GDM1 (cell line): ENCODE results near the gene GIMAP4.
A peak's percentile ranks its signal among the peaks of the same experiment; 100 is the strongest.
"Not testable (repeated sequence)": the region's sequence is repeated elsewhere in the genome, so short reads cannot be mapped to it uniquely, and the experiment has no call there.

Experiments used
- DNase-seq: peaks from one replicate; lab custom pipeline; 2025; lab: John Stamatoyannopoulos, UW

Gene GIMAP4

DNA sequence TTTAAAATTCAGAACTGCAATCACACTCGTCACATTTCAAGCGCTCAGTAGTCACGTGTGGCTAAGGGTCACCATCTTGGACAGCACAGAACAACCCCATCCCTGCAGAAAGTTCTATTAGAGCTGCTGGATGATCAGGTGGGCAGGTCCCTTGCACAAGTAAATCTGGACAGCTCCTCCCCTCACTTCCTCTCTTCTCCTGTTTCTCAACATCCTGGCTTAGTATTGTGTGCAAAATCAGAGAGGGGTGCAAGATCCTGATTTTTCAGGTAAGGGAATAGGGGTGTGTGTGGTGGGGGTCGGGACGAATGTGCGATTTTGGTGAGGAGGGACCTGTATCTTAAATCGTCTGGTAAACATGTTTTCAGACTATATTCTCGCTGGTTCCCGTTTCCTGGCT is at the start of gene GIMAP4:
Gene GIMAP4 (plus strand): TSS at position 222 of the 400 bp plus-strand sequence. CDS start 2,512 bp downstream, outside the sequence.
- no peak for DNase-seq

DNA sequence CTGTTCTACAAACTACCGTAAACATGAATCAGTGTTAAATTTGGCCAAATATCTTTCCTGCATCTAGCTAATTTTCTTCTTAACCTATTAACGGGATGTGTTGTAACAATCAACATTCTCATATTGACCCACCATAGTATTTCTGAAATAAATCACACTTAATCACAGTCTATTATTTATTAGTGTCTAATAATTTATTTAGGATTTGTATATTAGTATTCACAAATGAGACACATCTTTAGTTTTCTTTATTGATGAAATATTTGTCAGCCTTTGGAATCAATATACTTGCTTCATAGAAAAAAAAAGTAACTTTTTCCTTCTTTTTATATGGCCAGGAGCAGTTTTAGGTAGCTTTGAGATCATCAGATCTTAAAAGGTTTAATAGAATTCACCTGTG is 47.9 kb upstream of the GIMAP4 start:
- DNase-seq, result no peak

DNA sequence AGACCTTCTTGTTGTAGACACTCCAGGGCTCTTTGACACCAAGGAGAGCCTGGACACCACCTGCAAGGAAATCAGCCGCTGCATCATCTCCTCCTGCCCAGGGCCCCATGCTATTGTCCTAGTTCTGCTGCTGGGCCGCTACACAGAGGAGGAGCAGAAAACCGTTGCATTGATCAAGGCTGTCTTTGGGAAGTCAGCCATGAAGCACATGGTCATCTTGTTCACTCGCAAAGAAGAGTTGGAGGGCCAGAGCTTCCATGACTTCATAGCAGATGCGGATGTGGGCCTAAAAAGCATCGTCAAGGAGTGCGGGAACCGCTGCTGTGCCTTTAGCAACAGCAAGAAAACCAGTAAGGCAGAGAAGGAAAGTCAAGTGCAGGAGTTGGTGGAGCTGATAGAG is 47.0 kb upstream of the GIMAP4 start:
- DNase-seq, result no peak

DNA sequence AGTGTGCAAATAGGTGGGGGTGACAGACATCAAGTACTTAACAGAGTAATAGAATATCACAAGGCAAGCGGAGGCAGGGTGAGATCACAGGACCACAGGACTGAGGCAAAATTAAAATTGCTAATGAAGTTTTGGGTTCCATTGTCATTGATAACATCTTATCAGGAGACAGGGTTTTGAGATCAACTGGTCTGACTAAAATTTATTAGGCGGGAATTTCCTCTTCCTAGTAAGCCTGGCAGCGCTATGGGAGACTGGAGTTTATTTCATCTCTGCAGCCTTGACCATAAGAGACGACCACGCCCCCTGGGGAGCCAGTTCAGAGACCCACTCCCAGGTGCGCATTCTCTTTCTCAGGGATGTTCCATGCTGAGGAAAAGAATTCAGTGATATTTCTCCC is 44.3 kb upstream of the GIMAP4 start:
- not testable (repeated sequence) for DNase-seq

DNA sequence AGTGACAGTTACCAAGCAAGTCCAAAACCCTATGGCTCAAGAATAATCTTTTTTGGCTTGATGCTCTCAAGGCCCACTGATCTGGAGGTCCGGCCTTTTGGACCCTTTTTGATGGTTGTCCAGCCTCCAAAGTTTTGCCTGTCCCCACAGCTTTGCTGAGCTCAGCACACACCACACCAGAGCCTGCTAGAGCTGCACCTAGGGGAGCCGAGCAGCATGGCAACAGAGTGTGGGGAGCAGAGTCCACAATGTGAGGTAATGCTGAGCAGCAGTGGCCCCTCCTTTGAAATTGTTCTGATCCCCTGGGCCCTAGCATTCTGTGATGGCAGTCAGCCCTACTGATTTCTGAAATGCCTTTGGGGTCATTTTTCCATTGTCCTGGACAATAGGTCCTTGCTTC is 43.2 kb upstream of the GIMAP4 start:
- DNase-seq, result no peak

DNA sequence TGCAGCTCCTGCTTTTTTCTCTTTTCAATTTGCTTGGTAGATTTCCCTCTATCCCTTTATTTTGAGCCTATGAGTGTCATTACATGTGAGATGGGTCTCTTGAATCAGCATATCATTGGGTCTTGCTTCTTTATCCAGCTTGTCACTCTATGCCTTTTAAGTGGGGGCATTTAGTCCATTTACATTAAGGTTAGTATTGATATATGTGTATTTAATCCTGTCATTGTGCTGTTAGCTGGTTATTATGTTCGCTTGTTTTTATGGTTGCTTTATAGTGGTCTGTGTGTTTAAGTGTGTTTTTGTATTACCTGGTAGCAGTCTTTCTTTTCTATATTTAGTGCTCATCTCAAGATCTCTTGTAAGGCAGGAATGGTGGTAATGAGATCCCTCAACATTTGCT is 35.5 kb upstream of the GIMAP4 start:
- DNase-seq, result no peak

DNA sequence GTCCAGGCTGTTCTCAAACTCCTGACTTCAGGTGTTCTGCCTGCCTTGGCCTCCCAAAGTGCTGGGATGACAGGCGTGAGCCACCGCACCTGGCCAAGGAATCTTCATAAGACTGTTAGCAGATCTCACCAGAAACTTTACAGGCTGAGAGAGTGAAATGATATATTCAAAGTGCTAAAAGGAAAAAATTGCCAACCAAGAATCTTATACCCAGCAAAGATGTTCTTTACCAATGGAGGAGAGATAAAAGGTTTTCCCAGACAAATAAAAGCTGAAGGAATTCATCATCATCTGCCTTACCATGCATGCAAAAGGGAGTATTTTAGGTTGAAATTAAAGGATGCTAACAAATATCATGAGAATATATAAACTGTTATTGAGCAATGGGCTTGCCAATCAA is 28.9 kb upstream of the GIMAP4 start:
- no peak for DNase-seq

DNA sequence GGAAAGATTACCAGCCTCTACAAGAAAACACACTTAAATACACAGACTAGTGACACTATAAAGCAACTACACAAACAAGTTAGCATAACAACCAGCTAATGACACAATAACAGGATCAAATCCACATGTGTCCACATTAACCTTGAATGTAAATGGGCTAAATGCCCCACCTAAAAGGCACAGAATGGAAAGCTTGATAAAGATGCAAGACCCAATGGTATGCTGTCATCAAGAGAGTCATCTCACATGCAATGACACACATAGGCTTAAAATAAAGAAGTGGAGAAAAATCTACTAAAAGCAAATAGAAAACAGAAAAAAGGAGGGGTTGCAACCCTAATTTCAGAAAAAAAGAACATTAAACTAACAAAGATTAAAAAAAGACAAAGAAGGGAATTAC is 14.0 kb upstream of the GIMAP4 start:
- no peak for DNase-seq

DNA sequence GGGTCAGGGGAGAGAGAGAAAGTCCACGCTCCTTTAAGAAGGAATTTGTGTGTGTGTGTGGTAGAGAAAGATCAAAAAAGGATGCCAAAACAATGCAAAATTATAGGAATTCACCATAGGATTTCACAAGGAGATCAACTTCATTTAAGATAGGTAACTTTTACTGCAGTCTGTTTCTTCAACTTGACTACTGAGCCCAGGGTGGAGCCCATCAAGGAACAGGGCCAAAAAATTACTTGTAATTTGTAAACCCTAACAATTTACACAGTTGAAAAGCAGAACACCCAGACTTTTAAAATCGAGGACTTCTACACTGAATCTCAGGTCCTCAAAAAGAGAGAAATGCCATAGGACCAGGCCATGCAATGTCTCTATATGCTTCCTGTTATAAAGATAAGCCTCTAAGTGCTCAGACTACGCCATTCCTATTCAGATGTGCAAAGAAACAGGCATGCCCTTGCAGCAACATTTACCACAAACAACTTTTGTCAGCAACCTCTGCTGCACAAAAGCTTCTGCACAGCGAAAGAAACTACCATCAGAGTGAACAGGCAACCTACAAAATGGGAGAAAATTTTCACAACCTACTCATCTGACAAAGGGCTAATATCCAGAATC is 10.6 kb upstream of the GIMAP4 start:
- peak; percentile 37 for DNase-seq

DNA sequence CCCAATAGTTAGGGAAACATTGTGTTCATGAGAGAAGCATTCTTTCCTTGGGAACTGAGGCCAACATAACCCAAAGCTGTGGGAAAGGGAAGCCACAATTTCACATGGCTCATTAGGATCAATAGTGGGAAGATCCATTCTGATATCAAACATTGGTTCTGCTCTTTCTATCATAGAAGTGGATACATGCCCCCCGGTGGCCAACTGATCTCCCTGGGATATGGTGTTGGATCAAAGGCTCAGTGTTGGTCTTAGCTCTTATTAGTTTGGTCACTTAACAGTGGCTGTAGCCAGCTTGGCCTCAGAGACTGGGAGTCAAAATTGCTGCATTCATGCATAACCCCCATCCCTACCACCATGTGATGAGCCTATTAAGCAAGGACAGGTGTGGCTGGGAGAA is 6.7 kb upstream of the GIMAP4 start:
- DNase-seq, result no peak

DNA sequence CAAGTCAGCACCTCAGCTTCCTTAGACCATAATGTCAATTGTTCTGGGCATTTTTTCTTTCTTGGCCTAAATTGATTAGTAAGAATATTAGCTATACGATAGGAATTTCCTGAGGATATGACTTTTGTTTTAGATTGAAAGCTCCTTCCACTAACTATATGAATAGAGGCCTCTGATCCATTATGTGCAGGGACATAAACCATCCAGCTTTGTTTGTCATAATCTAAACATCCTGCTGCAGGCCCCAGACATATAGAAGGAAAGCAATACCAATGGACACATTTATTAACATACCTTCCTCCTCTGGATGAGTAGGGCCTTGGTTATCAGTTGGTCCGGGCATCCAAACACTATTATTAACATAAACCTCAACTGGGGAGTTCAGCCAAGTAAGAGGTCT is 4.3 kb upstream of the GIMAP4 start:
- DNase-seq, result no peak

DNA sequence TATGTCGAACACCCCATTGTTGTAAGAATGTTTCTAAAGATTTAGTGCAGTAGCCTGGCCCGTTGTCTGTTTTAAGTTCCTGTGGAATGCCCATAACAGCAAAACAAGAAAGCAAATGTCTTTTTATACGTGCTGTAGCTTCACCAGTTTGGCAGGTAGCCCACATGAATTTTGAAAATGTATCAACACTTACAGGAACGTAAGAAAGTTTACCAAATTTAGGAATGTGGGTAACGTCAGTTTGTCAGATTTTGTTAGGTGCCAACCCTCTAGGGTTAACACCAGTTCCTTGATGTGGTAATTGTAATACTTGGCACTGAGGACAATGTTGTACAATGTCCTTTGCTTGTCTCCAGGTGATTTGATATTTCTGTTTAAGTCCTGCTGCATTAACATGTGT is 3.2 kb upstream of the GIMAP4 start:
- DNase-seq, result no peak

DNA sequence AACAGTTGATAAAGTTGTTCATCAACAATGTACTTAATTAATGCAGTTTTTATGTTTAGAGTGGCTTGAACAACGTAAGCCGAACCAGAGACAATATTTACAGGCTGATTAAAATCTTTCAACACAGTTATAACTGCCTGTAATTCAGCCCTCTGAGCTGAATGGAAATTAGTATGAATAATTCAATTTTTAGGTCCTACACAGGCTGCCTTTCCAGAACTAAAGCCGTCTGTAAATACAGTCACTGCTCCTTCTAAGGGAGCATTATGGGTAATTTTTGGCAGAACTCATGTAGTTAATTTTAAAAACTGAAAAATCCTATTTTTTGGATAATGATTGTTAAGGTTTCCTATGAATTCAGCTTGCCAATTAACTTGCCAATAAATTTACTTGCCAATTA is 2.6 kb upstream of the GIMAP4 start:
- no peak for DNase-seq

DNA sequence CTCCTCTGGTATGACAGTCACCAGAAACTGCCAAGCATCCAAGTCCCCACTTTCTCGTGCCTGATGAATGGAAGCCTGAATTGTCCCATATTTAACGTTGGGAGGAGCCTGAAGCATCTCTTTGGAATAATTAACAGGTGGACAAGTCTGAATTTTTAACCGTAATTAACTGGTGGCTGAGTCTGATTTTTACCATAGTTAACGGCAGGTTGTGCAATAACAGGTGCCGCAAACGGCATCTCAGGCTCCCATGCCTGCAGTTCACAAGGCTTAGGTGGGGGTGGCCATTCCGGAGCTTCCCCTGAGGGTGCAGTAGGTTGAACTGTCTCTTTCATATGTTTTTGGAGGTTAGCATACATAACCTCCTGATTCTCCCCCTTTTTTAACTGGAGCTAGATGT is 2.0 kb upstream of the GIMAP4 start:
- no peak for DNase-seq

DNA sequence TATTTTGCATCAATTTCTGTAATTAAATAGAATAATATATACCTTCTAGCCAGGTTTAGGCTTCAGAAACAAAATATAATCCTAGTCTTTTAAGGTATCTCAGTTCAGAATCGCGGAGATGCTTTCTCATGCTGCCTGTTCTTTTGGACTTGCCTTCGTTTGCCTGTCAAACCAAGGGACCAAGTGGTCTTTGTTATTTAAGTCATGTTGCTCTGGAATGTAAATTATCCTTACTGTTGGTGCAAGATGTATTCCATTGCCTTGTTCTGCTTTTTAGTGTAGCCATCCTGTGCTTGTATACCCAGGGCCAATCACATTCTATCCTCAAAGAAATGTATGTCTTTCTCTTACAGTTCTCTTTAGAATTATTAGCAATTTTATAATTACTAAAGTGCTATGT is 1.1 kb upstream of the GIMAP4 start:
- DNase-seq, result no peak

DNA sequence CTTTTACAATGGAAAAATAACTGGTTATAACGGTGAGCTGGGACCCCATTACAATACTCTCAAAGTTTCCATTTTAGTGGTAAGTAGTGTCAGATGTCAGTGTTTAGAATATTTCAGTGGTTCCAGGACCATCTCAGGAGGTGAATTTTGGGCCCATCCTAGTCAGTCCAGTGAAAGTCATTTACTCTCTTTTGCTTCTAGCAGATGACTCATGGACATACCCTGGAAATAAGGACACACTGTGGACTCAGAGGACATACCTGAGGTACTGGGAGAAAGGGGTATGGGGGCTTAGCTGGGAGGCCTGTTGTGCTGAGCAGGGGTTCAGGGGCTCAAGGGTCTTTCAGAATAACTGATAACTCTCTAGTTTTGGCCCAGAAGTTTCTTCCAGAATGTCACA is 618 bp upstream of the GIMAP4 start:
- DNase-seq, result no peak

DNA sequence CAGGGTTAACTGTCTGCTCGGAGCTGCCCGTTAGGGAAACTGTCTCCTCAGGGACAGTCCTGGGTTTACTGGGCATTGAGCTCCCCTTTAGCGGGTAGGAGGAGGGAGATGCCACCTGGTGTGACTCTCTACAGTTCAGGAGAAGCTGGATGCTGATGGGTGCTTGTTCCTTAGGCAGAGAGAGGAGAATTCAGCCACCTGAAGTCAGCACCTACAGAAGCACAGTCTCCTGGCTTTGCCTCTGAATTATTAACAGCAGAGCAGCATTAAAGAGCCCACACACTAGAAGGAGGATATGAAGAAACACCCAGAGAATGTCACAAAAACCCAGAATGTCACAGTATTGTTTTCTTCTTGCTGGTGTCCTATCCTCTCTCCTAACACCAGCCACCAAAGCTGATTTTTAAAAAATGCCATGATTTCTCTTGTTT is 696 bp downstream of the GIMAP4 start:
- DNase-seq, result no peak

DNA sequence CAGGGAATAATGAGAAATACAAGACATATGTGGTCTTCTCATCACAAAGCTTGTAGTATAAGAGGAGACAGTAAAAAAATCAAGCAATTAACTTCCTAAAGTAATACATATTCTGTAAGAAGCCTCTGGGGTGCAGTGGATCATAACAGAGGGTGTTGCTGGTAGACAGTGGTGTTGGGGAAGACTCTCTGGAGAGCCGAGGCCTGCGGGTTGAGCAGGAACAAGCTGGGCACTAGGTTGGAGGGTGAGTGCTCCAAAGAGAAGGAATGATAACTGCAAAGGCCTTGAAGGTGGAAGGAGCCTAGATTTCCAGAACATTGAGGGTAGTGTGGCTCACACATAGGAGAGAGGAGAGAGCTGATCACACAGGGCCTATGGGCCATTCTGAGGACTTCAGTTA is 1.5 kb downstream of the GIMAP4 start:
- no peak for DNase-seq

DNA sequence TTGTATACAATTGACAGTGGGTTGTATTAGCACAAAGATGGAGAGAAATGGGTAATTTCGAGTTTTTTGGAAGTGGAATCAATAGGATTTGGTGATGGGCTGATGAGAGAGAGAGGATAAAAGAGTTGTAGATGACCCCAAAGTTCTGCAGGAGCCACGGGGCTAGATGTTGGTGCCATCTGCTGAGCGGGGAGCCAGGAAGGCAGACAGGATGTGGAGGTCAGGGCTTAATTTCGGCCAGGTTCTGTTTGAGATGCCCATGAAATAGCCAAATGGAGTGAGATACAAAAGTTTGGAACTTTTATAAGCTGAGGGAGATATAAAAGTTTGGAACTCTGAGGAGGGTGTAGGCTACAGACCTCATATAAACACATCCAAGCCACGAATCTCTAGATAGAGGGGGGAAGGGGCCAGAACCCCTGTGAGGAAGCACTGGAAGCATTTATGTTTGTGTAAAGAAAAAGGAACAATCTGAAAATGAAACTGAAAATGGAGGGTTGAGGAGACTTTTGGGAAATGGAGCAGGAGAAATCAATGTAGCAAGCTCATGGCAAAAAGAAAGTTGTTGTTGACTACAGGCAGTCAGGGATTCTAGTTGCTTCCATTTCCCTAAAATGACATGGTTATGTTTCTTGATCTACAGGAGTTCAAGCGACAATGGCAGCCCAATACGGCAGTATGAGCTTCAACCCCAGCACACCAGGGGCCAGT is 2.2 kb downstream of the GIMAP4 start:
- DNase-seq, result peak; percentile 9

DNA sequence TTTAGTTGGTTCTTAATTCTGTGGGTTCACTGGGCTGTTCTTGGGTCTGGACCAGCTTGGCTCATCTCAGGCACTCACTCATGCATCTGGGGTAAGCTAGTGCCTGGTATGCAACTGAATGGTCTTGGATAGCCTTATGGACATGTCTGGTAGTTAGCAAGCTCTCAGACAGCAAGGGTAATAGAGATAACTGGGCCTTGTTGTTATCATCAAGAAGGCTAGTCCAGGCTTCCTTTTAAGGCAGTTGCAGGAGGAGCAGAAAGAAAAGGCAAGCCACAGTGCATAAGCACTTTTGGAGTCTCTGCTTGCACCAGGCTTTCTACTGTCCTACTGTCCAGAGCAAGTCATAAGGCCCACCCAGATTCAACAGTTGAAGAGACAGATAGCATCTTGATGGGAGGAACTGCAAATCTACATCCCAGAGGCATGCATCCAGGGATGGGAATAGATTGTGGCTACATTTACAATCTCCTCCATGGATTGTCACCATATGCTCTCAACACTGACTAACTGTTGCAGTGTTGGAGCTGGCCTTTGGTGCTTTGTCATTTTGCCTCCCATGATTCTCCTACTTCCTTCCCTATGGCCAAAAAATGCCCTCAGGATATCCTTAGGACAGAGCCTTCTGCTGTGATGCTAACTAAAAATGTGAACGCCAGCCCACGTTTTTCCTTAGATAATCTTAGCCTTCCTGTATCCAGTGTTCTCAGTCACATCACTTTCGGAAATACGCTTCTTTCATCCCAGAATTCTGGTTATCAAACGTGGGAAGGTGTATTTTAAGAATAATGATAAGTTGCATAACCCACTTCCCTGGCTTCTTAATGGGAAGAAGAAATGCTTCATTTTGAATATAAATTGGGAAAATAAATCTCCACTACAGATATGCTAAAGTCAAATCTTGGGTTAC is 3.6 kb downstream of the GIMAP4 start:
- no peak for DNase-seq

DNA sequence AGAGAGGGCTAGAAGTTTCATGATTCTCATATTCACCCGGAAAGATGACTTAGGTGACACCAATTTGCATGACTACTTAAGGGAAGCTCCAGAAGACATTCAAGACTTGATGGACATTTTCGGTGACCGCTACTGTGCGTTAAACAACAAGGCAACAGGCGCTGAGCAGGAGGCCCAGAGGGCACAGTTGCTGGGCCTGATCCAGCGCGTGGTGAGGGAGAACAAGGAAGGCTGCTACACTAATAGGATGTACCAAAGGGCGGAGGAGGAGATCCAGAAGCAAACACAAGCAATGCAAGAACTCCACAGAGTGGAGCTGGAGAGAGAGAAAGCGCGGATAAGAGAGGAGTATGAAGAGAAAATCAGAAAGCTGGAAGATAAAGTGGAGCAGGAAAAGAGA is 5.3 kb downstream of the GIMAP4 start:
- DNase-seq, result no peak

DNA sequence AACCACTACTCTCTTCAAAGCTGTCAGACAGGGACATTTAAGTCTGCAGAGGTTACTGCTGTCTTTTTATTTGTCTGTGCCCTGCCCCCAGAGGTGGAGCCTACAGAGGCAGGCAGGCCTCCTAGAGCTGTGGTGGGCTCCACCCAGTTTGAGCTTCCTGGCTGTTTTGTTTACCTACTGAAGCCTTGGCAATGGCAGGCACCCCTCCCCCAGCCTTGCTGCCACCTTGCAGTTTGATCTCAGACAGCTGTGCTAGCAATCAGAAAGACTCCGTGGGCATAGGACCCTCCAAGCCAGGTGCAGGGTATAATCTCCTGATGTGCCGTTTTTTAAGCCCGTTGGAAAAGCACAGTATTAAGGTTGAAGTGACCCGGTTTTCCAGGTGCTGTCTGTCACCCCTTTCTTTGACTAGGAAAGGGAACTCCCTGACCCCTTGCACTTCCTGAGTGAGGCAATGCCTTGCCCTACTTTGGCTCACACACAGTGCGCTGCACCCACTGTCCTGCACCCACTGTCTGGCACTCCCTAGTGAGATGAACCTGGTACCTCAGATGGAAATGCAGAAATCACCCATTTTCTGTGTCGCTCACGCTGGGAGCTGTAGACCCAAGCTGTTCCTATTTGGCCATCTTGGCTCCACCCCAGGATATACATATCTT is 12.9 kb downstream of the GIMAP4 start:
- DNase-seq, result not testable (repeated sequence)
